GM12873 (cell line): ENCODE data around the gene ZNF891.

Source experiments
- TF ChIP-seq, protein P1 (sequence below): IDR thresholded peaks from 2 replicates; pipeline ENCODE4 v1.5.1; 2012; ENCODE audit warnings: low read depth, mild to moderate bottlenecking, moderate library complexity, low read length, control low read depth; ENCODE audit not compliant: insufficient read depth; ENCODE audit errors: missing control alignments

Gene ZNF891

DNA sequence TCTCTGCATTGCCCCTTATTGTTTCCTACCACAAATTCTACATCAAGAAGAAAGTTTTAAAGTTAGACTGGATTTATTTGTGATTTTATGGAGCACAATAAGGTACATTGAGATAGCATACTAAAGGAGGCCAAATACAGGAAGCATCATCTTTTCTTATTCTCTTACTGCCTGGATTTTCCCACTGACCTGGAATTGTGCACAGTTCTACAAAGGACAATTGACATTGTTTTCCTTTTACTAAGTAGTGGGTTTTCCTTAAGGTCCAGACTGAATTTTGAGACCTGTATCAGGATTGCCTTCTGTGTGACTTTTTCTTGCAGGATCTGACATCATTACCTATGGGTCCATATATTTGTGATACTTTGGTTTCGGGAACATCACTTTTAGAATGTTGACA, 68.1 kb downstream of the ZNF891 start:
- TF ChIP-seq, protein P1, sequence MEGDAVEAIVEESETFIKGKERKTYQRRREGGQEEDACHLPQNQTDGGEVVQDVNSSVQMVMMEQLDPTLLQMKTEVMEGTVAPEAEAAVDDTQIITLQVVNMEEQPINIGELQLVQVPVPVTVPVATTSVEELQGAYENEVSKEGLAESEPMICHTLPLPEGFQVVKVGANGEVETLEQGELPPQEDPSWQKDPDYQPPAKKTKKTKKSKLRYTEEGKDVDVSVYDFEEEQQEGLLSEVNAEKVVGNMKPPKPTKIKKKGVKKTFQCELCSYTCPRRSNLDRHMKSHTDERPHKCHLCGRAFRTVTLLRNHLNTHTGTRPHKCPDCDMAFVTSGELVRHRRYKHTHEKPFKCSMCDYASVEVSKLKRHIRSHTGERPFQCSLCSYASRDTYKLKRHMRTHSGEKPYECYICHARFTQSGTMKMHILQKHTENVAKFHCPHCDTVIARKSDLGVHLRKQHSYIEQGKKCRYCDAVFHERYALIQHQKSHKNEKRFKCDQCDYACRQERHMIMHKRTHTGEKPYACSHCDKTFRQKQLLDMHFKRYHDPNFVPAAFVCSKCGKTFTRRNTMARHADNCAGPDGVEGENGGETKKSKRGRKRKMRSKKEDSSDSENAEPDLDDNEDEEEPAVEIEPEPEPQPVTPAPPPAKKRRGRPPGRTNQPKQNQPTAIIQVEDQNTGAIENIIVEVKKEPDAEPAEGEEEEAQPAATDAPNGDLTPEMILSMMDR, result no peak

DNA sequence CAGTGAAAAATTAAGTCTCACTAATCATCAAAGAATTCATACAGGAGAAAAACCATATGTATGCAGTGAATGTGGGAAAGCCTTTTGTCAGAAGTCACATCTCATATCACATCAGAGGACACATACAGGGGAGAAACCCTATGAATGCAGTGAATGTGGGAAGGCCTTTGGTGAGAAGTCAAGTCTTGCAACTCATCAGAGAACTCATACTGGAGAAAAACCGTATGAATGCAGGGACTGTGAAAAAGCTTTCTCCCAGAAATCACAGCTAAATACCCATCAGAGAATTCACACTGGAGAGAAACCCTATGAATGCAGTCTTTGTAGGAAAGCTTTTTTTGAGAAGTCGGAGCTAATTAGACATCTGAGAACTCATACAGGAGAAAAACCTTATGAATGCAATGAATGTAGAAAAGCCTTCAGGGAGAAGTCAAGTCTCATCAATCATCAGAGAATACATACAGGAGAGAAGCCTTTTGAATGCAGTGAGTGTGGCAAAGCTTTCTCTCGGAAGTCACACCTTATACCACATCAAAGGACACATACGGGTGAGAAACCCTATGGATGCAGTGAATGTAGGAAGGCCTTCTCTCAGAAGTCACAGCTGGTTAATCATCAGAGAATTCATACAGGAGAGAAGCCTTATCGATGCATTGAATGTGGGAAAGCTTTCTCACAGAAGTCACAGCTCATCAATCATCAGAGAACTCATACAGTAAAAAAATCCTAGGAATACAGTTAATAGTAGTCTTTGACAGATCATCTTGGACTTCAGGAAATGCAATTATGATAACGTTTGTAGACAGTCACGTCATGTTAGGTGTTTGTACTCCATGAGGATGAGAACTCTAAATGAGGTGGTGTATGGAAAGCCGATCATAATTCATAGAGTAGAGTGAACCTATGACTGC, 71.6 kb downstream of the ZNF891 start:
- TF ChIP-seq, protein P1, result no peak

DNA sequence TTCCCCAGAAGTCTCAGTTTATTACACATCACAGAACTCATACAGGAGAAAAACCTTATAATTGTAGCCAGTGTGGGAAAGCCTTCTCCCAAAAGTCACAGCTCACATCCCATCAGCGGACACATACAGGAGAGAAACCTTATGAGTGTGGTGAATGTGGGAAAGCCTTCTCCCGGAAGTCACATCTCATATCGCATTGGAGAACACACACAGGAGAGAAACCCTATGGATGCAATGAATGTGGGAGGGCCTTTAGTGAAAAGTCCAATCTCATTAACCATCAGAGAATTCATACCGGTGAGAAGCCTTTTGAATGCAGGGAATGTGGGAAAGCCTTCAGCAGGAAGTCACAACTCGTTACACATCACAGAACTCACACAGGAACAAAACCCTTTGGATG, 72.6 kb downstream of the ZNF891 start:
- TF ChIP-seq, protein P1, result no peak
